GM06990 (cell line): Measurements from ENCODE around the gene CT47A7.
A peak's percentile ranks its signal among the peaks of the same experiment; 100 is the strongest.
"Not testable (repeated sequence)": the region's sequence is repeated elsewhere in the genome, so short reads cannot be mapped to it uniquely, and the experiment has no call there.

Experiments
- DNase-seq: peaks from one replicate; pipeline ENCODE4 v3.0.0-alpha.2; 2011; ENCODE audit not compliant: insufficient read length; ENCODE audit errors: extremely low read depth
- H3K27me3 ChIP-seq: replicated peaks from 2 replicates; pipeline ENCODE4 v1.6.0; 2011; ENCODE audit warnings: low read length; ENCODE audit not compliant: control insufficient read depth, insufficient read depth
- H3K36me3 ChIP-seq: 2 replicates; pipeline ENCODE4 v1.5.1; 2011; ENCODE audit warnings: low read length; ENCODE audit not compliant: control insufficient read depth, insufficient read depth
- H3K4me3 ChIP-seq: replicated peaks from 2 replicates; pipeline ENCODE4 v1.5.1; 2011; ENCODE audit warnings: low read depth, mild to moderate bottlenecking, control low read depth, low read length
- CTCF ChIP-seq: IDR thresholded peaks from 2 replicates; pipeline ENCODE4 v1.5.1; 2011; ENCODE audit warnings: low read length, control low read depth, mild to moderate bottlenecking, inconsistent platforms; ENCODE audit not compliant: insufficient read depth, poor library complexity, severe bottlenecking

CT47A7 gene

GRCh38 chrX:120956500-120956899, at the start of gene CT47A7:
Gene CT47A7, minus strand, starts transcription at chrX:120956600. Its CDS starts 255 bp downstream, at chrX:120956345.
- not testable (repeated sequence) for DNase-seq

DNA sequence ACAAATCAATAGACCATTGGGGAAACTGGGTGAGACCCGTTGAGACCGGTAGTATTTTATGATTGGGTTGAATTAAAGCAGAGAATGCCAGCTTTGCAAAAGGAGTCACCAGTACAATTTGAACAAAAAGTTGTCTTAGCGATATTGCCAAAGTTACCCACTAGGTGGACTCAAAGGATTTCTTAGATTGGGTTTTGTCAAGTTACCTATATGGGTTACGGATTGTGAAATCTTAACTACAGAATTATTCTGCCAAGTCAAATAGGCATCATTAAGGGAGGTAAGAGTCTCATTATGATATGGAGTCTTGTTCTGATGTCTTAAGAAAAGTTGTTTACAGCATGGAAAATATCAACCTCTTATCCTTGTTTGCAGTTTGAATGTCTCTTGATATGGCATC, 44.2 kb upstream of the CT47A7 start:
- TF ChIP-seq CTCF: peak; percentile 28
- H3K27me3 ChIP-seq: no peaks in the 10 kb centered on the region
- no peak for DNase-seq
- no peaks in the 10 kb centered on the region for H3K36me3 ChIP-seq
- no peak overlapping the region for H3K4me3 ChIP-seq

More at GRCh38 chrX:120956500-120956899, at the start of gene CT47A7:
- not testable (repeated sequence) for H3K27me3 ChIP-seq, H3K4me3 ChIP-seq, H3K36me3 ChIP-seq

- Histone ChIP-seq H3K27me3 (no peaks in the 10 kb centered on the region), H3K36me3 (no peaks in the 10 kb centered on the region), H3K4me3 (no peak overlapping the region)
- TF ChIP-seq CTCF: no peak
- DNase-seq: no peak
These were observed 43.0 kb upstream of the CT47A7 start for GRCh38 chrX:120999413-120999812.

DNA sequence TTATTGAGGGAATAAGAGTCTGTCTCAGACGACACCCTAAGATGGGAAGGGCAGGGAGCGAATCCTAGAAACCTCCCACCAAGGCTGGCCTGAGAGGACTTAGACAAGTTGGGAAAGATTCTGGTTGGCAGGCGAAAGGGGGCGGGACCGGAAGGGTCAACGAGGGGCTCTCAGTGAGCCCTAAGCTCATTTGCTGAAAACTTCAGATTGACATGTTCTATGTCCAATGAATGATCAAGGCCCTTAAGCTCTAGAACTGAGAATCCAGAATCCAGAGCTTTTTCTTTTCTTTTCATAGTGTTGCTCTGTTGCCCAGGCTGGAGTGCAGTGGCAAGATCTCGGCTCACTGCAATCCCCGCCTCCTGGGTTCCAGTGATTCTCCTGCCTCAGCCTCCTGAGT, 29.3 kb upstream of the CT47A7 start, which contains the start of gene CT47A1:
Gene CT47A1, minus strand, starts transcription at position 101 of the 400 bp plus-strand sequence. CDS start 231 bp downstream, outside the sequence.
- DNase-seq, H3K27me3 ChIP-seq, H3K36me3 ChIP-seq, H3K4me3 ChIP-seq: not testable (repeated sequence)
